HG03565 (cell line): ENCODE measurements around the gene WNT1.
A peak's percentile ranks its signal among the peaks of the same experiment; 100 is the strongest.

Source experiments
- ATAC-seq: cut with Tn5 transposase; IDR thresholded peaks from one replicate; pipeline ENCODE4 v1.9.1; 2021; ENCODE audit warnings: mild to moderate bottlenecking, moderate library complexity; ENCODE audit not compliant: unreplicated experiment

Gene WNT1

DNA sequence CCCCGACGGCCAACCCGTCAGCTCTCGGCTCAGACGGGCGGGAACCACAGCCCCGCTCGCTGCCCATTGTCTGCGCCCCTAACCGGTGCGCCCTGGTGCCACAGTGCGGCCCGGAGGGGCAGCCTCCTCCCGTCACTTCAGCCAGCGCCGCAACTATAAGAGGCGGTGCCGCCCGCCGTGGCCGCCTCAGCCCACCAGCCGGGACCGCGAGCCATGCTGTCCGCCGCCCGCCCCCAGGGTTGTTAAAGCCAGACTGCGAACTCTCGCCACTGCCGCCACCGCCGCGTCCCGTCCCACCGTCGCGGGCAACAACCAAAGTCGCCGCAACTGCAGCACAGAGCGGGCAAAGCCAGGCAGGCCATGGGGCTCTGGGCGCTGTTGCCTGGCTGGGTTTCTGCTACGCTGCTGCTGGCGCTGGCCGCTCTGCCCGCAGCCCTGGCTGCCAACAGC, at the start of gene WNT1:
Gene WNT1, plus strand, starts transcription at position 32 of the 450 bp plus-strand sequence. Its CDS starts 329 bp downstream, at position 361.
- no peak for ATAC-seq

DNA sequence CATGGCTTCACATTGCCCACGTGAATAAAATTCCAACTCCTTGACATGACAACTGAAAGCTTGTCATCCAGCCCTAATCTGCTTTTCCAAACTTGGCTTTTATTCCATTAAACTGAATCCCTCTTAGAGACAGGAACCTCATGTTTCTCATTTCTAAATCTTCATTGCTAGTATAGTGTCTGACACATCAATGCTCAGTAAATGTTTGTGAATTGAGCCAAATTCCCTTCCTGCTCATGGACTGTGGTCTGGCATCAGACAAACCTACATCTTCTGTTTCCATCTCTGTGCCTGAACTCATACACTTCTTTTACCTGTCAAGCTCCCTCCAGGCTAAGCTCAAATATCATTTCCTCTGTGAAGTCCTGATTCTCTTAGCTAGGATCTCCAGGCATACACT, 48.6 kb upstream of the WNT1 start:
- no peak for ATAC-seq

DNA sequence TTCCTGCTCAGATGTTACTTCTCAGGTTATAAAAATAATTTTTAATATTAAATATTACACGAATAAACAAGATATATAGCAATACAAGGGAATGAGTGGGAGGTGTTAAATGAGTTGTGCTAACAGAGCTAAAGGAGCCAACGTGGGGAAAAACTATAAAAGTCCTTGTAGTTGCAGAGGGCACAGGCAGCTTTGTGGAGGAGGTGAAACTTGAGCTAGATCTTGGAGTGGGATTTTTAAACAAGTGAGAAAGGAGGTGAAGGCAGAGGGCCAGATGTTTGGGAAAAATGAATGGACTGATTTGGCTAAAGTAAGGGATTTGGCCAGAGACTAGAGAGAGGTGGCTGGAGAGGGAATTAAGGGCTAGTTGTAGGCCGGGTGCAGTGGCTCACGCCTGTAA, 47.6 kb upstream of the WNT1 start:
- ATAC-seq = no peak

DNA sequence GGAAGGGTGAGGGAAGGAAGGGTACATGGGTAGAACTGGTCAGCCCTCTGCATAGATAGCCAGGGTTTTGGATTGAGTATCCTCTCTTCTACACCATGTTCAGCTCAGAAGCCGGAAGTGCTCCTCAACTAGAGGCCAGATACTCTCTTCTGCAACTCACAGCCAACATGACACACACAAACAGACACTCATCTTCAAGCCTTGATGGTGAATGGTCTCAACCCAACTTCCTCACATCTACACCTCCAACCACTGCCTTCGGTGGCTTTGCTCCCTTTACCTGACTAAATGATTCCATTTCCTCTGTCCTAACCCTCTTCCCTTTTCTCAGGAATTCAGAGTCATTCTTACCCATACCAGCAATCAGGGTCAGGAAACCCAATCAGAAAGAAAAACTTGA, 45.2 kb upstream of the WNT1 start:
- no peak for ATAC-seq

DNA sequence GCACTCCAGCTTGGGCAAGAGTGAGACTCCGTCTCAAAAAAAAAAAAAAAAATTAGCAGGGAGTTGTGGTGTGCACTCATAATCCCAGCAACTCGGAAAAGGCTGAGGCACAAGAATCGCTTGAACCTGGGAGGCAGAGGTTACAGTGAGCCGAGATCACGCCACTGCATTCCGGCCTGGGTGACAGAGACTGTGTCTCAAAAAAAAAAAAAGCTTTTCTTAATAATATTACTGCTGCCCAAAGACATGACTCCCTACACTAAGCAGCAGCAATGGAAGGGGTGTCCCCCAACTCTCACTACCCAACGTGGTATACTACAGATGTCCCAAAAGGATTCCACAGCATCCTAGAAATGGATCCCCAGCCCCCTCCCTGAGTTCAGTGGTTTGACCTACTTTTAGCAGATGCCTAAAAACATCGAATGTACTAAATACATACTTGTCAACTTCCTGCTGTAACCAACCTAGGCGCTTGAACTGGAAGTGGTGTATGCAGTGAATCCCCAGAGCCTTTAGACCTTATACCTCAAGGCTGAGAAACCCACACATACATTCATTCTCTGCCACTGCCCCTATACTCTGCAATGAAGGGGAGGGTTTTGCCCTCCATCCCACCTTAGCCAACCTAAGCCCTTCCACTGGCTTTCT, 44.3 kb upstream of the WNT1 start:
- ATAC-seq = no peak

DNA sequence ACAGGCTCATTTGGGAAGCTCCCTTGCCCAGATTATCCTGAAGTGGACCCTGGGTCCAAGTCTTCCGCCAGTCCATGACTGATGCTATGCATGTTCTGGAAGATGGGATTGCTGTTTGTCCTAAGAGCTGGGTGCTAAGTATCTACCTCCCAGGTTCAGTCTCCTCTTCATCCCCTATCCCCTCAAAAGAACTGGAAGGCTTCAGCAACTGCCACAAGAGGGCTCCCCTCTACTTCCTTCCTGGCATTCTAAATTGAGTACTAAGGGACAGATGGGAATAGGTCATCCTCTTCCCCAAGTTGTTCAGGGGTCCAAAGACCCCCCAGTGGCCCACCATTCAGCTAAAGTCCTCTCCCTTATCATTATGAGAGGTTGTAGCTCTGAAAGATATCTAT, 43.8 kb upstream of the WNT1 start:
- ATAC-seq = no peak

DNA sequence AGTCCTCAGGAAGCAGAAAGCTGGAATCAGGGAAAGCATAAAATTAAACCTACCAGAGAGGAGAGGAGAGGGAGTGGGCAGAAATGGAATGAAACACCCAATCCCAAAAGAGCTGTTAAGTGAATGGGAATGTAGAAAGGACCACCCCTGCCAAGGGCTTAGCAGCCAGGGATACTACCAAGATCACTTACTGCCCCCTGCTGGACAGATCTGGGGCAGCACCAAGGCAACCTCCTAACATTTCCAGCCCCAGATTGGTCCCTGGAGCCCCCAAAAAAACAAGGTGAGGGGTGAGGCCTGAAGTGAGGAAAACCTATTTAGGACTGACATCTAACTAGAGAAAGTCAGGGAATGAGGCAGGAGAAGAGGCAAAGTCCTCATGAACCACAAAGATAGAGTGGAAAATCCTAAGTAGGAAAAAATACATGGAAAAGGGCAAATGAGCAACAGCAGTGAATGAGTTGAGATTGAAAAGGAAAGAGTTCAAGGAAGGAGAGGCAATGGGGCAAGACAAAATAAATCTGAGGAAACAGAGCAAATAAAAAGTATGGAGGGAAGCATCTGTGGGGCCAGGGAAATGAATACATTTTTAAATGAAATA, 41.6 kb upstream of the WNT1 start:
- ATAC-seq = no peak

DNA sequence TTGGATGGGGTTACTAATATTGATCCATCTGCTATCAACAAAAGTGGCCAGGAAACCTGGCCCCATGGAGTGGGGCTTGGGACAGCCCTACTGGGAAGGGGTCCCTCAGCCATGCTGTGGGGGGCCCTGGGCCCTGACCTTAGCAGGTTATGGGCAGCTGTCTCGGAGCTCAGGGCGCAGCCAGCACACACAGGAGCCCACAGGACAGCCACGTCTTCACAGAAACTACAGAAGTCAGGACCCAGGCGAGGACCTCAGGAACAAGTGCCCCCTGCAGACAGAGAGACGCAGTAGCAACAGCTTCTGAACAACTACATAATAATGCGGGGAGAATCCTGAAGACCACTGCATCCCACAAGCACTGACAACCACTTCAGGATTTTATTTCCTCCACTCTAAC, 41.0 kb upstream of the WNT1 start:
- ATAC-seq = no peak

DNA sequence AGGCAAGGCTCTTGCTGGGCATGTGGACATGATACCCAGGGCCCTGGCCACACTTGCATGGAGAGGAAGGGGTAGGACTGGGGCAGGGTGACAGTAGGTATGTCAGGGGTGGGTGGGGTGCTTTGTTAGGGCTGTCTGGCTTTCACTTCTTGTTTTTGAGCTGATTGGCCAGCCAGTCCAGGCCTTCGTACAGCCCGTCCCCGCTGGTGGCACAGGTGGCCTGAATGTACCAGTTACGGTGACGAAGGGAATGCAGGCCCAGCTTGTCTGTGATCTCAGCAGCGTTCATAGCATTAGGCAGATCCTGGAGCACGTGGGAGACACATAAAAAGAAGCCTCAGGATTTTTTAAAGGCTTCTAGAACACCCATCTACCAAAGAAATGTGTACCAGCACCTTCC, 39.3 kb upstream of the WNT1 start:
- no peak for ATAC-seq

DNA sequence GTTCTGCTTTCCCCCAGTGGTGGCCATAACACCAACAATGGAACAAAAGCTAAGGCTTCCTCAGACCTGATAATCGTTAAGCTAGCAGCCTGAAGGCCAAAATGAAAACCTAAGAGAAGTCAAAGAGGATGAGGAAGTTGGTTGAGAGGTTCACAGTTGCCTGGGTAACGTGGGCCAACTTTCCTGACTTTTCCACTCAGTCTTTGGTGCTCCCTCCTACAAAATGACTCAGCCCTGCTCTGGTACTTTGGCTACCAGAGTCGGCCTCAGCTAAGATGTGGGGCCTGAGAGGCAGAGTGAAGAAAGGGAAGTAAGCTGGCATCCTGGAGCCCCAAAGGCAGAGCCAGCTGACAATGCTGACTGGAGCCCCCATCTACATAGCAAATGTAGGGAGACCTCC, 37.9 kb upstream of the WNT1 start:
- no peak for ATAC-seq

DNA sequence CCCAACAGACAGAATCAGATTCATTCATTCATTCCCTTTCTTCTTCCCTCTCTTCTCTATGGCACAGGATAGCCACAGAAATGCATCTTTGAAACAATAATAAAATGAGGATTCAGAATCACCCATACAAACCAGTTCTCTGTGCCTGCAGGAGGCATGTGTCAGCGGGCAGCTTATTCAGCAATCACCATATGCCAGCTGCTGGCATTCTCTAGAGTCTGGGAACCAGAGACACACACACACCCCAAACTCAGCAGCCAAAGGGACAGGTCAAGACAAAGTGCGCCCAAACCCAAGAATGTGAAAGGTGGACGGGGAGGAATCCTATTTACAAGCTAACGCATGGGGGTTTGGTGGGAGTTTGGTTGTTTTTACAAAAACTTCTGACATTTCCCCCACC, 34.9 kb upstream of the WNT1 start:
- ATAC-seq = no peak

DNA sequence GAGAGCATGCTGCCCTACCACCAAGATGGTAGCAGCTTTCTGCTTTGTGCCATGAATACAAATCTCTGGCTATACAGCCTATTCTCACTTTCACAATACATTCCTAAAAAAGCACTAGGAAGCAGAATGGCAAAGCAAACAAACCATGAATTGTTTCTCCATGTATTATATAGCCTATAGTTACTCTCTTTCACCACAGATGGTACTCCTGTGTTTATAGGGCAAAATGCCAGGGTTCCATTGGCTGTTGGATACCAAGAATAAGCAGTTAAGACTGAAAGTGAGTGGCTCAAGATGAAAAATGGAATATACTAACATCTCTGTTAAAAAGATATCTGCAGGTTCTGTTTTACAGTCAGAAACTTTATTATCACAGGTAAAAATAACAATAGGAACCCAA, 31.9 kb upstream of the WNT1 start:
- no peak for ATAC-seq

DNA sequence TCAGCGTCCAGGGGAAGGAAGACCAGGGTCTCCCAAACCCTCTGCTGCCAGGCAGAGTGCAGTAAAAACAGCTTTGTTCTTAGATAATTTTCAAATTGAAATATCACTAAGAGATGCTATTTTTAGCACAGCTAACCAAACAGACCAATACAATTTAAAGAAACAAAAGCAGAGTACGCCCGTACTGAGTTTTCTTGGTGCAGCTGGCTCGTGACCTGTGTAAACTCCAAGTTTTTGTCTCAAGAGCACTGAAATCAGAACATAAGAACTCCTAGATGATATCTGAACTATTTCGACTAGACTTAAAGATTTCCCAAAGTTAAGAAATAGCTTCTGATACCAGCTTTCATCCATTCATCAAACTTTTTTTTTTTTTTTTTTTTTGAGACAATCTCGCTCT, 31.2 kb upstream of the WNT1 start:
- ATAC-seq = no peak

DNA sequence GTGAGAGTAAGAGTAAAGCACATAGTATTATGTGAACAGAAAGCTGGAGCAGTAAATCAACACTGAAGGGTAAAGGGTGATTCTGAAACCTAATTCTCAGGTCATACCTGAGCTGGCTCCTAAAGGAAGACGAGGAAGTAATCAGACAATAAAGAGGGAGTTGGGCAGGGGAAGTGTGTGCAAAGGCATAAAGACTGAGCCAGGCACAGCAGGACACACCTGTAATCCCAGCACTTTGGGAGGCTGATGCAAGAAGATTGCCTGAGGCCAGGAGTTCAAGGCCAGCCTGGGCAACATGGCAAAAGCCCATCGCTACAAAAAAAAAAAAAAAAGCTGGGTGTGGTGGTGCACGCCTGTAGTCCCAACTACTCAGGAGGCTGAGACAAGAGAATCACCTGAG, 30.4 kb upstream of the WNT1 start:
- ATAC-seq = no peak

DNA sequence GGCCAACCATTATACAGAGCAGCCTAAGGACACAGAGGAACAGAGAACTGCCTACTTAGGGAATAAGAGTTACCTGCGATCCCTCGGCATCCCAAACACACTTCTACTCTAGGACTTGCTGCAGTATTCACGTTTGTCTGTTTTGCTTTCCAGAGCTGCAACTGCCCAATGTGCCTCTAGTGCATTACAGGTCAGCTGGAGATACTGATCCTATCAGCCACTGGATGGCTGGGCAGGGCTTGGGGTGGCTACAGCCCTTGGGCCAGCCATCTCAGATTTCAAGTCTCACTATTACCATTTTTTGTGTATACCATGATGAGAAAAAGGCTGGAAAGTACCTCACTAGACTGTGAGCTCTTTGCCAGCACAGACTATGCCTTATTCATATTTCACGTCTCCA, 25.4 kb upstream of the WNT1 start:
- no peak for ATAC-seq

DNA sequence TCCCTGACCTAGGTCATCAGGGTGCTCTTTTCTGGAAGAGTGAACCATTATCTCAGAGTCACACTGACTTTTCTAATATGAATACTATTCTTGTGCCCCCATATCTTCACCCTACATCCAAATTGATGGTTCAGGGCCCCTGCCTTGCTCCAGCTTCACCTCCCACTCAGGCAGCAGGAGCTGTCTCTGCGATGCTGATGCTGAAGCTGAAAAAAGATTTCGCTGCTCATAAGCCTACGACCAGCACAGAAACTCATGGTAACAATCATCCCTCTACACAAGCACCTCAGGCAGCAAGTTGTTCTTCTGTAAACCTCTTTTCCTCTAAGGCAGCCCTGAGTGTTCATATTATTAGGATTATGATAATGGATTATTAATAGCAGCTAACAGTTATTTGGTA, 24.1 kb upstream of the WNT1 start:
- ATAC-seq = no peak

DNA sequence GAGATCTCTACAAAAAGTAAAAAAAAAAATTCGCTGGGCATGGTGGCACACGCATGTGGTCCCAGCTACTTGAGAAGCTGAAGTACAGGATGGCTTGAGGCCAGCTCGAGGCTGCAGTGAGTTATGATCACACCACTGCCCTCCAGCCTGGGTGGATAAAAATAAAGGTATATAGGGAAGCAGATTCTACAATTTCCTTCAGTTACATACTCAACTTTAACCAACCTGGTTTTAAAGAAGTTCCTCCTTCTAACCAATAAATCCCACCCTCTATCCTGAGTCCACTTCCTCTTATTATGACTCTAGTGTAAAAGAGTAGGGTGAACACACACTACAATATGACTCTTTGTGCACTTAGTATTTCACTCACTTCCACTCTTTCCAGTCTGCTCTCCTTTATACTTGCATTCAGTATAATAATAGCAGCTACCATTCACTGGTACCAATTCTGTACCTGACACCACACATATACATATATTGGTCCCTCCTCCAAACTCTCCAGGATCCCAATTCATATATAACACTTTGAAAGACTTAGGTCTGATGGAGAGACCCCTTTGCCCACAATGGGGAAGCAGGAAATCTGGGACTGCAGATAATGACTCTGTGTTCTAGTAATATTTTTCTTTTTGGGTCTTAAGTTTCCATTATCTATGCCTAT, 23.2 kb upstream of the WNT1 start:
- no peak for ATAC-seq

DNA sequence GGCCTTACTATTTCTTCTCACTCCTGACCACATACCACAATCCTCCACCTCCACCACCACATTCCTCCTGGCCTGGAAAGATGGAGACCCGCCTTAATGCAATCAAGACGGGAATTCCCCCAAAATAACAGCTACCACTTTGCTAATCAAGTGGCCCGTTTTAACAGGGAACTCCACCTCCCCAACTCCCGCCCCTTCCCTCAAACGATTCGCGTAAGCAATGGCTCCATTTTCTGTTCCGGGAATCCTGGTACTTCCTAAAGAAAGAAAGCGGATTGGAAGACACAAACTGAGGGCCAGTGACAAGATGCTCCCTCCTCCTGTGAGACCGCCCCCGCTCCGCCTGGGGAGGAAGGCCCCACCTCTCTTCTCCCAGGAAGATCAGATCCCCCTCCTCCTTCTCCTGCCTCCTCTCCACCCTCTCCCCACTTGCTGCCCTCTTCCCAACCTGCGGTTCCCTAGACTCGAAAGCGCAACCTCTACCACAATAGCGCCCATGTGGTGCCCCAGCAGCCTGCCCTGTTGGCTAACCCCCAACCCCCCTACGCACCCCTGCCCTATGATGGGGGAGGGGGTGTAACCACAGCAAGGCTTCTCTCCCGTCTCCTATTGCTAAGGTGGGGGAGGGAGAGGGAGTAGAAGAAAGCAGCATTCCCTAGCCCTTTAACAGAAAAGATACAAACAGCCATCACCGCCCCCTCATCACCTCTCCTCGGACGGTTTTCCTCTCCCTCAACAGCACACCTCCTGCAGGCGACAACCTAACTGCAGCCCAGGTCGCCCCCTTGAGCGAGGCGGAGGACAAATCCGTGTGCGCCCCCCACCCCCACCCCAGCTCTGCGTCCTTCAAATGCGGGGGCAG, 21.6 kb upstream of the WNT1 start:
- ATAC-seq = no peak

DNA sequence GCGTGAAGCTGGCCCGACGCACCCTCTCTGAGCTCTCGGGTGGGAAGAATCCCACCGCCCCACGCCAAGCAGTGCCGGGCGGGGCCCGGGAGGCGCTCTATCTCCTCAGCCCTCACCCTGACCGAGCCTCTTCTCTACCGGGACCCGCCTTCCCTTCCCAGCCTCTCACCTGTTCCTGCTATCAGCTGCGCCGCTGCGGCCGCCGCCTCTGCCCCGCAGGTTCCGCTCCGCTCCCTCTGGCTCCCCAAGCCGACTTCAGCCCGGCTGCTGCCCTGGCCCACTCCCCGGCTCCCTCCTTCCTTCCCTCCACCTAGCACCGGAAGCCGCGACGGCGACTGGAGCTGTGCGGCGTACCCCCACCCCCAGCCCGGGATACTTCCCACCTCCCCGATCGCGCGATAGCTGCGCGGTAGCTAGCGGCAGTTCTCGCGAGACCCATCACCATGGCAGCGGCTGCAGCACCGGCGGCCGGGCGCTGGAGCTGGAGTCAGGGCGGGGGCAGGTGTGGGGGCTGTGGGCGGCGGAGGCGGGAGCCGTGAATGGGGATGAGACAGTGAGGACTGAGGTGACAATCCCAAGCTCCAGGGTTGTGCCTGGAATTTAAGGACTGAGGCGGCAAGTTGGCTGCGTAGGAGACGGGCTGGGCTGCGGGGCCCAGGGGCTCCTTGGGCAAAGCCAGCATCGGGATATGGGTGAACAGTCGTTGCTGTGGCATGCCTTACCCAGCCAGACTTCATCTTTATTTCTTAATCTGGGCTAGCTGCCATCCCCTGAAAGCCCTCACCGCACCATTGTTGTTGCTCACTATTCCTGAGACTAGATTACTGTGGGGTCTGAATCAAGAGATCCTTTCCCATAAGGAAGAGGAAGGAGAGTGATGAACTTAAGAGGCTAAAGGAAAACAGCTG, 20.7 kb upstream of the WNT1 start, which contains the start of gene ARF3:
Gene ARF3, minus strand, starts transcription at position 347 of the 908 bp plus-strand sequence. CDS start 16,392 bp downstream, outside the sequence.
- peak; percentile 80 for ATAC-seq

DNA sequence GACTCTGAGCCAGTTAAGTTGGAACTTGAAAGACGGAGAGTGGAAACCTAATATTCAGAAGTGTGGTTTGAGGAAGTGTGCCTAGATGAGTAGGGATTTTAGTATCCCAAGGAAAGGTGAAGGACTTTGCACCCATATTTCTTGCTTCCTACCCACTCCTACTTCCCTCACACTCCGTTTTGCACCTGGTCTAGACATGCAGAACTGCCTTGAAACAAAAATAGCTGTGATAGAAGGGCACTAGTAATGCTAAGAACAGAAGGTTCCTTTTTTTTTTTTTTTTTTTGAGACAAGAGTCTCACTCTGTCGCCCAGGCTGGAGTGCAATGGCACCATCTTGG, 20.1 kb upstream of the WNT1 start:
- no peak for ATAC-seq
